Mesothelial cell of epicardium (in vitro differentiated cells): ENCODE results near the gene RTN3. TPM values are rescaled to one million over a fixed set of nuclear protein-coding genes. Genes with fewer than 3 reads are reported as not detected.

ENCODE experiments used
- DNase-seq, 2 experiments: peaks; one replicate each; pipeline ENCODE4 v3.0.0; 2021; ENCODE audit warnings: low spot score in 2 of 2; ENCODE audit not compliant: unreplicated experiment in 2 of 2
- H3K27ac Mint-ChIP-seq: 2 replicates; pipeline ENCODE4 v1.8.0; 2021; ENCODE audit warnings: mixed read lengths
- H3K27me3 Mint-ChIP-seq: 2 replicates; pipeline ENCODE4 v1.8.0; 2021; ENCODE audit warnings: low read depth, mixed read lengths
- H3K36me3 Mint-ChIP-seq: 2 replicates; pipeline ENCODE4 v1.8.0; 2021; ENCODE audit warnings: mixed read lengths
- H3K4me1 Mint-ChIP-seq: 2 replicates; pipeline ENCODE4 v1.8.0; 2021; ENCODE audit warnings: mixed read lengths
- H3K4me3 Mint-ChIP-seq: 2 replicates; pipeline ENCODE4 v1.8.0; 2021; ENCODE audit warnings: mild to moderate bottlenecking, moderate library complexity, mixed read lengths
- H3K9me3 Mint-ChIP-seq: 2 replicates; pipeline ENCODE4 v1.8.0; 2021; ENCODE audit warnings: mixed read lengths
- CTCF ChIP-seq: fragments of 200-600 bp; sonication (generic); IDR thresholded peaks from one replicate; pipeline ENCODE4 v1.5.0; 2021; ENCODE audit warnings: antibody characterized with exemption; ENCODE audit not compliant: unreplicated experiment
- total RNA-seq: library from RNA; stranded (reverse); gene quantifications from 3 replicates; pipeline ENCODE4 v1.2.1, GENCODE V29; 2021

RTN3 gene
- total RNA-seq, 1 donor from 2014 or later = 92.4 TPM

GRCh38 chr11:63756919-63757761, 75.8 kb downstream of the RTN3 start:
- no peak for TF ChIP-seq CTCF
- H3K4me3 Mint-ChIP-seq = no peak overlapping the region
- H3K36me3 Mint-ChIP-seq = peaks cover 28% of the 10 kb centered on the region
- H3K9me3 Mint-ChIP-seq = no peaks in the 10 kb centered on the region
- peaks cover 8% of the 10 kb centered on the region for H3K4me1 Mint-ChIP-seq
- no peaks in the 10 kb centered on the region for H3K27me3 Mint-ChIP-seq
- DNase-seq = no peak
- H3K27ac Mint-ChIP-seq = peak overlapping the region; percentile 43

- H3K27me3 Mint-ChIP-seq = no peaks in the 10 kb centered on the region
- no peaks in the 10 kb centered on the region for H3K9me3 Mint-ChIP-seq
- H3K36me3 Mint-ChIP-seq = peaks cover 11% of the 10 kb centered on the region
- no peak for DNase-seq
- peaks cover 14% of the 10 kb centered on the region for H3K4me1 Mint-ChIP-seq
- H3K27ac Mint-ChIP-seq = no peak overlapping the region
- TF ChIP-seq CTCF = no peak
- no peak overlapping the region for H3K4me3 Mint-ChIP-seq
Observed at GRCh38 chr11:63760487-63761079, 79.3 kb downstream of the RTN3 start.

GRCh38 chr11:63761188-63761587, 79.9 kb downstream of the RTN3 start:
- no peak overlapping the region for H3K4me3 Mint-ChIP-seq
- H3K9me3 Mint-ChIP-seq = no peaks in the 10 kb centered on the region
- no peak for DNase-seq
- H3K27ac Mint-ChIP-seq = no peak overlapping the region
- H3K36me3 Mint-ChIP-seq = peaks cover 9% of the 10 kb centered on the region
- H3K27me3 Mint-ChIP-seq = no peaks in the 10 kb centered on the region
- no peak for TF ChIP-seq CTCF
- peaks cover 20% of the 10 kb centered on the region for H3K4me1 Mint-ChIP-seq

- H3K9me3 Mint-ChIP-seq = no peaks in the 10 kb centered on the region
- H3K27ac Mint-ChIP-seq = peak overlapping the region; percentile 27
- H3K4me3 Mint-ChIP-seq = peak overlapping the region; percentile 66
- no peak for TF ChIP-seq CTCF
- no peak for DNase-seq
- H3K4me1 Mint-ChIP-seq = peaks cover 28% of the 10 kb centered on the region
- no peaks in the 10 kb centered on the region for H3K27me3 Mint-ChIP-seq
- H3K36me3 Mint-ChIP-seq = peaks cover 7% of the 10 kb centered on the region
Observed at GRCh38 chr11:63761931-63762653, 80.8 kb downstream of the RTN3 start.

GRCh38 chr11:63762654-63763495, 81.6 kb downstream of the RTN3 start:
- peaks cover 35% of the 10 kb centered on the region for H3K4me1 Mint-ChIP-seq
- DNase-seq = peak in 1 of 2 experiments; percentile 55
- H3K36me3 Mint-ChIP-seq = peaks cover 4% of the 10 kb centered on the region
- H3K9me3 Mint-ChIP-seq = no peaks in the 10 kb centered on the region
- no peaks in the 10 kb centered on the region for H3K27me3 Mint-ChIP-seq
- no peak for TF ChIP-seq CTCF
- no peak overlapping the region for H3K27ac Mint-ChIP-seq
- H3K4me3 Mint-ChIP-seq = peak overlapping the region; percentile 66
